Stimulated activated CD4-positive, alpha-beta T cell treated with anti-CD3 and anti-CD28 coated beads, Interleukin-4, amount 100 ng/mL, for 48 hours (primary cell): ENCODE results near the gene TRIP6.
"Not testable (repeated sequence)": the region's sequence is repeated elsewhere in the genome, so short reads cannot be mapped to it uniquely, and the experiment has no call there.

Experiments used
- DNase-seq, 2 donors: peaks; one replicate each; pipeline ENCODE4 v3.0.0-alpha.2; 2020; ENCODE audit warnings: low read depth in 2 of 2

TRIP6 gene

DNA sequence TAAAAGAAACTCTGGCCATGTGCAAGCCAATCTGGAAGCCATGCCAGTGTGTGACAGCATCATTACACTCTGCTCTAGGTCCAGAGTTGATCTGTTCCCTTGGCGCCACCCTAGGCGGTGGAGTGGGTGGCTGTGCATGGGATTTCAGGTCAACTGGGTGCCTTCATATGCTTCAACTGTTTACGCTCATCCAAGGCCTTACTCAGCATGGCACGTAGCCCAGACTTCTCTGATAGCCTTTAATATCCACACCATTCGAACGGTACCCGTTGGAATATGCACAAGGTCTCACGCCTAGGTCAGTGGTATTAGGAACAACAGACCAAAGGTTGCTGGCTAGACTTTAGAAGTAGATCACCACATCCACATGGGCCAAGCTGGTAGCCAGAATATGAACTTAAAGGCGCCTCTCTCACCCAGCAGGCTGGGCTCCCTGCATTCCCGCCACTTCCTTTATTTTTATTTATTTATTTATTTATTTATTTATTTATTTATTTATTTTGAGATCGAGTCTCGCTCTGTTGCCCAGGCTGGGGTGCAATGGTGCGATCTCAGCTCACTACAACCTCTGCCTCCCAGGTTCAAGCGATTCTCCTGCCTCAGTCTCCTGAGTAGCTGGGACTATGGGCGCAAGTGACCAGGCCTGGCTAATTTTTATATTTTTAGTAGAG lies 47.2 kb downstream of the TRIP6 start:
- DNase-seq: no peak

GRCh38 chr7:100914879-100915447 lies 47.8 kb downstream of the TRIP6 start:
- DNase-seq: no peak

- DNase-seq: not testable (repeated sequence)
Measured at GRCh38 chr7:100919335-100919734, 52.1 kb downstream of the TRIP6 start.

GRCh38 chr7:100919779-100920437 lies 52.7 kb downstream of the TRIP6 start:
- not testable (repeated sequence) for DNase-seq

DNA sequence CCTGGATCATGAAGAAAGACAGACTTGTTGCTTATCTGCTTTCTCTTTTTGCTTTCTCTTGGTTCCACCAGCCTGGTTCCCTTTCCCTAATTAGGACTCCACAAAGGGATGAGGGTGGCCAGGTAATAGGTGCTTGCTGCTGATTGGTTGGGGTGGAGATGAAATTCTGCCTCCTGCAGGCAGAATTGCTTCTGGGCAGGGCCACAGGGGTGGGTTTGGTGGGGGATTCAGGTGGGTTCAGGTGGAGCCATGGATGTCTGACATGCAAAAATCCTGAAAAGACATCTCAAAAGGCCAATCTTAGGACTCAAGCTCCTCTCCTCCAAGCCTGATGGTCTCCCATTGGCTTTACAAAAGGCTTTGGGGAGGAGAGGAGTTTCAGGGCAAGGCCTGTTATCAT lies 53.9 kb downstream of the TRIP6 start:
- DNase-seq: no peak
